Activated B cell treated with CpG ODN at 0.5 μM for 24 hours (primary cell): ENCODE data around the gene OPTN. TPM values are rescaled to one million over a fixed set of nuclear protein-coding genes. Genes with fewer than 3 reads are reported as not detected.

Source experiments
- ATAC-seq: fragments of 200-7000 bp; cut with Tn5 transposase; one replicate; pipeline ENCODE4 v1.10.0; 2021; ENCODE audit warnings: low read depth, mild to moderate bottlenecking, moderate library complexity
- CTCF ChIA-PET: fragments of 350-600 bp; sonication (Branson Sonifier 250); formaldehyde crosslinking; loops from one replicate; lab custom pipeline; 2021; ENCODE audit warnings: antibody characterized with exemption; lab: Charles Lee
- POLR2A ChIA-PET: fragments of 350-600 bp; sonication (Branson Sonifier 250); formaldehyde crosslinking; loops from one replicate; lab custom pipeline; 2021; ENCODE audit warnings: antibody characterized with exemption; lab: Charles Lee
- DNase-seq: peaks from one replicate; pipeline ENCODE4 v3.0.0; 2022
- H3K27ac Mint-ChIP-seq: one replicate; pipeline ENCODE4 v1.8.0; 2020; ENCODE audit warnings: mixed read lengths
- H3K27me3 Mint-ChIP-seq: one replicate; pipeline ENCODE4 v1.8.0; 2021; ENCODE audit warnings: mixed read lengths
- H3K36me3 Mint-ChIP-seq: one replicate; pipeline ENCODE4 v1.8.0; 2021; ENCODE audit warnings: low read depth, mixed read lengths
- H3K4me1 Mint-ChIP-seq: one replicate; pipeline ENCODE4 v1.8.0; 2021; ENCODE audit warnings: mixed read lengths
- H3K4me3 Mint-ChIP-seq: one replicate; pipeline ENCODE4 v1.8.0; 2020; ENCODE audit warnings: mild to moderate bottlenecking, mixed read lengths
- H3K9me3 Mint-ChIP-seq: one replicate; pipeline ENCODE4 v1.8.0; 2020; ENCODE audit warnings: mixed read lengths
- CTCF ChIP-seq: fragments of 200-600 bp; IDR thresholded peaks from one replicate; pipeline ENCODE4 v1.8.0; 2022; ENCODE audit warnings: antibody characterized with exemption, mild to moderate bottlenecking
- intact Hi-C: fragments of 100-400 bp; cut with micrococcal nuclease; formaldehyde crosslinking; loops from one replicate; pipeline ENCODE4 v1.15.1; 2024
- total RNA-seq: library from RNA; stranded (reverse); gene quantifications from 2 replicates; pipeline ENCODE4 v1.2.3, GENCODE V29; 2022

Gene OPTN
- total RNA-seq, 1 donor from 2014 or later = 34.9 TPM

GRCh38 chr10:13120786-13121499 lies 21.0 kb downstream of the OPTN start:
- intact Hi-C loops = no loop called here
- Mint-ChIP-seq H3K4me1 (peaks cover 20% of the 10 kb centered on the region), H3K36me3 (peaks cover 86% of the 10 kb centered on the region), H3K9me3 (no peaks in the 10 kb centered on the region), H3K4me3 (no peak overlapping the region), H3K27ac (no peak overlapping the region), H3K27me3 (no peaks in the 10 kb centered on the region)
- TF ChIP-seq CTCF = no peak
- CTCF ChIA-PET = no interaction called here
- ATAC-seq = no peak
- POLR2A ChIA-PET = no interaction called here
- no peak for DNase-seq

- DNase-seq (no peak), ATAC-seq (no peak)
- H3K4me3 Mint-ChIP-seq = no peak overlapping the region
- H3K36me3 Mint-ChIP-seq = peaks cover 84% of the 10 kb centered on the region
- H3K27ac Mint-ChIP-seq = no peak overlapping the region
- H3K27me3 Mint-ChIP-seq = no peaks in the 10 kb centered on the region
- POLR2A ChIA-PET = no interaction called here
- intact Hi-C loops = no loop called here
- CTCF ChIA-PET = no interaction called here
- no peaks in the 10 kb centered on the region for H3K9me3 Mint-ChIP-seq
- H3K4me1 Mint-ChIP-seq = peaks cover 16% of the 10 kb centered on the region
- no peak for TF ChIP-seq CTCF
Observed at GRCh38 chr10:13121500-13121854, 21.5 kb downstream of the OPTN start.

GRCh38 chr10:13136651-13137050 lies 36.7 kb downstream of the OPTN start:
- H3K36me3 Mint-ChIP-seq = peaks cover 79% of the 10 kb centered on the region
- no peak for TF ChIP-seq CTCF
- no peak overlapping the region for H3K4me3 Mint-ChIP-seq
- H3K27ac Mint-ChIP-seq = no peak overlapping the region
- POLR2A ChIA-PET = no interaction called here
- ATAC-seq (no peak), DNase-seq (no peak)
- no peaks in the 10 kb centered on the region for H3K9me3 Mint-ChIP-seq
- intact Hi-C loops = no loop called here
- H3K4me1 Mint-ChIP-seq = no peaks in the 10 kb centered on the region
- CTCF ChIA-PET = no interaction called here
- no peaks in the 10 kb centered on the region for H3K27me3 Mint-ChIP-seq

- POLR2A ChIA-PET = no interaction called here
- DNase-seq = no peak
- CTCF ChIA-PET = no interaction called here
- TF ChIP-seq CTCF = no peak
- no peak for ATAC-seq
- Mint-ChIP-seq H3K4me1 (no peaks in the 10 kb centered on the region), H3K27me3 (no peaks in the 10 kb centered on the region), H3K36me3 (peaks cover 63% of the 10 kb centered on the region), H3K27ac (no peak overlapping the region), H3K9me3 (no peaks in the 10 kb centered on the region), H3K4me3 (no peak overlapping the region)
- intact Hi-C loops = no loop called here
Observed at GRCh38 chr10:13139150-13139549, 39.2 kb downstream of the OPTN start.

GRCh38 chr10:13139676-13140075 lies 39.7 kb downstream of the OPTN start:
- Mint-ChIP-seq H3K4me1 (no peaks in the 10 kb centered on the region), H3K4me3 (no peak overlapping the region), H3K27ac (no peak overlapping the region), H3K9me3 (no peaks in the 10 kb centered on the region), H3K27me3 (no peaks in the 10 kb centered on the region), H3K36me3 (peaks cover 60% of the 10 kb centered on the region)
- DNase-seq (no peak), ATAC-seq (no peak)
- TF ChIP-seq CTCF = no peak
- intact Hi-C loops = no loop called here
- ChIA-PET CTCF (no interaction called here), POLR2A (no interaction called here)
